ENCODE measurements around the gene RCOR1.

Gene RCOR1

DNA sequence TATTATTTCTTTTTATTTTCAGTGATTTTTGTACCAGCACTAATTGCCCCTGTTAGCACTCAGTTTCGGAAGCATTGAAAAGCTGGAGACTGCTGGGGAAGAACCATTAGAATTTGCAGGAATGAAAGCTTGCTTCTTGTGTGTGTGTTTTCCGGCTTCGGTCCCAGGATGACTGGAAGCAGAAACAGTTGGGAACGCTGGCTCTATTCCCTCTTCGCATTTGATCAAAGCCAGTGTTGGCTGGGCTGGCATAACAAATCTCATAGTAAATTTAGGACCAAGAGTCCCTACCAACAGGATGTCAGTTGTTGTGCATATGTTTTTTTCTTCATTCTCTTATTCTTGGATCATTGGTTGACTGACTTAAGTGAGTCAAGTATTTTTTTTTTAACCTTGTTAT is 131.2 kb downstream of the RCOR1 start:
- no peak for TF ChIP-seq CTCF (conservative IDR thresholded peaks at IDR 0.05; ENCODE audit: low read length)
- no peak overlapping the region for H3K4me3 ChIP-seq (ENCODE audit: low read length)
- DNase-seq (ENCODE audit: low read depth) = peak; percentile 8

- TF ChIP-seq CTCF (conservative IDR thresholded peaks at IDR 0.05; ENCODE audit: low read length) = no peak
- no peak for DNase-seq (ENCODE audit: low read depth)
- no peak overlapping the region for H3K4me3 ChIP-seq (ENCODE audit: low read length)
Observed at GRCh38 chr14:102726191-102726949, 133.9 kb downstream of the RCOR1 start.

- no peak for TF ChIP-seq CTCF (conservative IDR thresholded peaks at IDR 0.05; ENCODE audit: low read length)
- H3K4me3 ChIP-seq (ENCODE audit: low read length) = no peak overlapping the region
Observed at GRCh38 chr14:102727336-102728095, 135.1 kb downstream of the RCOR1 start.

GRCh38 chr14:102728501-102728900 is 136.1 kb downstream of the RCOR1 start:
- no peak for TF ChIP-seq CTCF (conservative IDR thresholded peaks at IDR 0.05; ENCODE audit: low read length)
- DNase-seq (ENCODE audit: low read depth) = no peak
- H3K4me3 ChIP-seq (ENCODE audit: low read length) = no peak overlapping the region

More at GRCh38 chr14:102727336-102728095, 135.1 kb downstream of the RCOR1 start:
- DNase-seq (ENCODE audit: low read depth) = no peak

DNA sequence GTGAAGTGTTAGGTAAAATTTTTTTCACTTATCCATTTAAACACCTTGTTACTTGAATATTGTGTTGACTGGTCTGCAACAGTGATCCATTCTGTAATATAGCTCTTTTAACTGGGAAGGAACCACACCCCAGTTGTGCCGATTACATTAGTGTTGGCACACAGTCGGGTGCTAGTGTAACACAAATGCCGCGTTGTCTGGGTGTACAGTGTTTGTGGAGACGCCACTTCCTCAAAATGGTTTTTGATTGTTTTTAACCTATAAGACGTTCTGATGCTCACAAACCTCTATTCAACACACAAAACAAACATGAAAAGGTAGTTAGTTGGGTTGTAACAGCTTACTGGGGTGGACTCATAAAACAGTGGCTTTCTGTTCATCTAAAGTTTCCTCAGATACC is 136.8 kb downstream of the RCOR1 start:
- no peak for TF ChIP-seq CTCF (conservative IDR thresholded peaks at IDR 0.05; ENCODE audit: low read length)
- no peak overlapping the region for H3K4me3 ChIP-seq (ENCODE audit: low read length)
- no peak for DNase-seq (ENCODE audit: low read depth)

- TF ChIP-seq CTCF (conservative IDR thresholded peaks at IDR 0.05; ENCODE audit: low read length) = no peak
- no peak overlapping the region for H3K4me3 ChIP-seq (ENCODE audit: low read length)
- no peak for DNase-seq (ENCODE audit: low read depth)
Observed at GRCh38 chr14:102729825-102730224, 137.4 kb downstream of the RCOR1 start.
